B cell (primary cell): ENCODE data around the gene GATA1. TPM values are rescaled to one million over a fixed set of nuclear protein-coding genes. Genes with fewer than 3 reads are reported as not detected.

ENCODE experiments used
- ATAC-seq: fragments of 200-7000 bp; cut with Tn5 transposase; one replicate; pipeline ENCODE4 v1.10.0; 2021; ENCODE audit warnings: low read depth, mild to moderate bottlenecking, moderate number of reproducible peaks, moderate library complexity
- CTCF ChIA-PET: fragments of 350-600 bp; sonication (Branson Sonifier 250); formaldehyde crosslinking; loops from one replicate; lab custom pipeline; 2021; ENCODE audit warnings: antibody characterized with exemption, inconsistent platforms; lab: Charles Lee
- POLR2A ChIA-PET: fragments of 350-600 bp; sonication (Branson Sonifier 250); formaldehyde crosslinking; loops from one replicate; lab custom pipeline; 2021; ENCODE audit warnings: antibody characterized with exemption; lab: Charles Lee
- DNase-seq: peaks from one replicate; pipeline ENCODE4 v3.0.0; 2013
- H2AFZ ChIP-seq: 2 replicates; pipeline ENCODE4 v1.6.1; 2012; ENCODE audit warnings: mild to moderate bottlenecking, low read depth, low read length; ENCODE audit not compliant: insufficient read depth, poor library complexity, severe bottlenecking
- H3K27ac ChIP-seq, 2 donors: 1 replicate in 1 of 2; 2 replicates in 1 of 2; pipeline ENCODE4 v1.5.1; 2012 to 2013; ENCODE audit warnings: low read length in 2 of 2, mild to moderate bottlenecking in 2 of 2, moderate library complexity in 1 of 2
- H3K27me3 ChIP-seq, 4 experiments: fragments of 200-600 bp in 1 of 4; sonication (generic) in 1 of 4; replicated peaks in 1 of 4; 1 replicate in 2 of 4; 2 replicates in 2 of 4; pipeline versions ENCODE4 v1.6.1 to v1.7.0; 2013 to 2016; ENCODE audit warnings: low read length in 3 of 4, mild to moderate bottlenecking in 2 of 4, mixed read lengths in 1 of 4, moderate library complexity in 1 of 4; ENCODE audit not compliant: insufficient read depth in 4 of 4, control insufficient read depth in 3 of 4; ENCODE audit errors: control extremely low read depth in 1 of 4
- H3K36me3 ChIP-seq, 2 experiments: replicated peaks in 1 of 2; 1 replicate in 1 of 2; 2 replicates in 1 of 2; pipeline versions ENCODE4 v1.6.1 to v1.7.1; 2013; ENCODE audit warnings: low read length in 1 of 2; ENCODE audit not compliant: insufficient read depth in 2 of 2, control insufficient read depth in 1 of 2; ENCODE audit errors: control extremely low read depth in 1 of 2, extremely low read depth in 1 of 2
- H3K4me1 ChIP-seq, 2 donors: fragments of 200-600 bp in 1 of 2; sonication (generic) in 1 of 2; 1 replicate in 1 of 2; 2 replicates in 1 of 2; pipeline versions ENCODE4 v1.5.1 to v1.6.1; 2013 to 2017; ENCODE audit warnings: low read length in 2 of 2; ENCODE audit not compliant: control insufficient read depth in 2 of 2, insufficient read depth in 2 of 2
- H3K4me2 ChIP-seq: replicated peaks from 2 replicates; pipeline ENCODE3; 2012; ENCODE audit warnings: mild to moderate bottlenecking, low read depth, low read length; ENCODE audit not compliant: poor library complexity, severe bottlenecking
- H3K4me3 ChIP-seq, 5 experiments: fragments of 200-600 bp in 1 of 5; sonication (generic) in 1 of 5; 1 replicate in 3 of 5; 2 replicates in 2 of 5; pipeline versions ENCODE4 v1.5.1 to v1.7.0; 2011 to 2016; ENCODE audit warnings: low read length in 4 of 5, mild to moderate bottlenecking in 4 of 5, low read depth in 2 of 5, control low read depth in 1 of 5, moderate library complexity in 1 of 5; ENCODE audit not compliant: insufficient read depth in 1 of 5; ENCODE audit errors: control extremely low read depth in 1 of 5, extremely low read depth in 1 of 5
- H3K79me2 ChIP-seq: fragments of 200-600 bp; sonication (generic); one replicate; pipeline ENCODE4 v1.6.0; 2016; ENCODE audit warnings: low read length; ENCODE audit not compliant: control insufficient read depth, insufficient read depth
- H3K9ac ChIP-seq: fragments of 200-600 bp; sonication (generic); 2 replicates; pipeline ENCODE4 v1.6.1; 2017; ENCODE audit warnings: mild to moderate bottlenecking, low read length, moderate library complexity
- H3K9me3 ChIP-seq, 3 donors: one replicate each; pipeline versions ENCODE4 v1.6.1 to v1.7.1; 2013; ENCODE audit warnings: low read length in 2 of 3; ENCODE audit not compliant: control insufficient read depth in 2 of 3, insufficient read depth in 1 of 3; ENCODE audit errors: control extremely low read depth in 1 of 3
- H4K20me1 ChIP-seq: 2 replicates; pipeline ENCODE4 v1.6.0; 2012; ENCODE audit warnings: mild to moderate bottlenecking, low read length; ENCODE audit not compliant: insufficient read depth, control insufficient read depth, poor library complexity, severe bottlenecking
- H3K27ac Mint-ChIP-seq: one replicate; pipeline ENCODE4 v1.8.0; 2021; ENCODE audit warnings: mixed read lengths
- H3K27me3 Mint-ChIP-seq: one replicate; pipeline ENCODE4 v1.8.0; 2021; ENCODE audit warnings: mixed read lengths
- H3K4me1 Mint-ChIP-seq: one replicate; pipeline ENCODE4 v1.8.0; 2021; ENCODE audit warnings: mixed read lengths
- H3K4me3 Mint-ChIP-seq: one replicate; pipeline ENCODE4 v1.8.0; 2021; ENCODE audit warnings: mixed read lengths
- H3K9me3 Mint-ChIP-seq: one replicate; pipeline ENCODE4 v1.8.0; 2022; ENCODE audit warnings: mixed read lengths; ENCODE audit not compliant: insufficient read depth
- EZH2 ChIP-seq: IDR thresholded peaks from 2 replicates; pipeline ENCODE4 v1.6.1; 2012; ENCODE audit warnings: borderline replicate concordance, low read depth, mild to moderate bottlenecking, moderate library complexity, low read length; ENCODE audit not compliant: insufficient read depth, poor library complexity, severe bottlenecking
- WGBS: methylation state at CpG from one replicate; pipeline ENCODE4 v1.1.5; 2013; ENCODE audit warnings: missing lambda C conversion rate; ENCODE audit not compliant: insufficient coverage; 5-methylcytosine and 5-hydroxymethylcytosine counted together
- intact Hi-C: fragments of 100-400 bp; cut with micrococcal nuclease; formaldehyde crosslinking; loops from one replicate; pipeline ENCODE4 v1.10.0; 2022
- polyA plus RNA-seq: library from polyadenylated mRNA; depleted of rRNA; stranded (reverse); fragments of >200 nt; gene quantifications from 2 replicates; pipeline ENCODE4 v1.2.3, GENCODE V29; 2012
- total RNA-seq, 2 donors: library from RNA; stranded (reverse); fragments of 120-200 nt in 1 of 2; gene quantifications; 1 replicate in 1 of 2; 2 replicates in 1 of 2; pipeline versions ENCODE4 v1.2.3 to v1.2.4, GENCODE V29; 2013 to 2022
- TF ChIP-seq, protein P1 (sequence below): fragments of 200-600 bp; IDR thresholded peaks from one replicate; pipeline ENCODE4 v1.8.0; 2022; ENCODE audit warnings: antibody characterized with exemption, mild to moderate bottlenecking

GATA1 gene
- total and polyA plus RNA-seq, 2 donors (not counting 1 experiment from before 2014, with no cell fraction given) = not detected

GRCh38 chrX:48782795-48783194, 3.6 kb upstream of the GATA1 start:
- H3K9ac ChIP-seq = no peak overlapping the region
- H3K27ac Mint-ChIP-seq = no peak overlapping the region
- CTCF ChIA-PET = no interaction called here
- H2AFZ ChIP-seq = no peak overlapping the region
- POLR2A ChIA-PET = no interaction called here
- H3K4me1 ChIP-seq = no peaks in the 10 kb centered on the region
- no peaks in the 10 kb centered on the region for H3K9me3 Mint-ChIP-seq
- no peaks in the 10 kb centered on the region for H3K4me1 Mint-ChIP-seq
- intact Hi-C loops = no loop called here
- no peaks in the 10 kb centered on the region for H3K9me3 ChIP-seq
- no peak overlapping the region for H3K4me3 Mint-ChIP-seq
- H3K27ac ChIP-seq = no peak overlapping the region
- 100% methylated on average over 2 of the region's 13 CpGs for WGBS
- no peak for ATAC-seq
- H3K4me2 ChIP-seq = no peak overlapping the region
- H3K27me3 Mint-ChIP-seq = peaks cover 11% of the 10 kb centered on the region
- no peak overlapping the region for H3K4me3 ChIP-seq
- H3K27me3 ChIP-seq = no peaks in the 10 kb centered on the region
- no peak for TF ChIP-seq EZH2
- TF ChIP-seq, protein P1, sequence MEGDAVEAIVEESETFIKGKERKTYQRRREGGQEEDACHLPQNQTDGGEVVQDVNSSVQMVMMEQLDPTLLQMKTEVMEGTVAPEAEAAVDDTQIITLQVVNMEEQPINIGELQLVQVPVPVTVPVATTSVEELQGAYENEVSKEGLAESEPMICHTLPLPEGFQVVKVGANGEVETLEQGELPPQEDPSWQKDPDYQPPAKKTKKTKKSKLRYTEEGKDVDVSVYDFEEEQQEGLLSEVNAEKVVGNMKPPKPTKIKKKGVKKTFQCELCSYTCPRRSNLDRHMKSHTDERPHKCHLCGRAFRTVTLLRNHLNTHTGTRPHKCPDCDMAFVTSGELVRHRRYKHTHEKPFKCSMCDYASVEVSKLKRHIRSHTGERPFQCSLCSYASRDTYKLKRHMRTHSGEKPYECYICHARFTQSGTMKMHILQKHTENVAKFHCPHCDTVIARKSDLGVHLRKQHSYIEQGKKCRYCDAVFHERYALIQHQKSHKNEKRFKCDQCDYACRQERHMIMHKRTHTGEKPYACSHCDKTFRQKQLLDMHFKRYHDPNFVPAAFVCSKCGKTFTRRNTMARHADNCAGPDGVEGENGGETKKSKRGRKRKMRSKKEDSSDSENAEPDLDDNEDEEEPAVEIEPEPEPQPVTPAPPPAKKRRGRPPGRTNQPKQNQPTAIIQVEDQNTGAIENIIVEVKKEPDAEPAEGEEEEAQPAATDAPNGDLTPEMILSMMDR = no peak
- DNase-seq = no peak
- H4K20me1 ChIP-seq = no peaks in the 10 kb centered on the region
- H3K36me3 ChIP-seq = no peaks in the 10 kb centered on the region
- H3K79me2 ChIP-seq = no peaks in the 10 kb centered on the region

GRCh38 chrX:48784726-48785125, 1.7 kb upstream of the GATA1 start:
- Histone ChIP-seq H3K4me1 (no peaks in the 10 kb centered on the region), H3K27me3 (no peaks in the 10 kb centered on the region), H3K36me3 (no peaks in the 10 kb centered on the region), H4K20me1 (no peaks in the 10 kb centered on the region), H3K79me2 (no peaks in the 10 kb centered on the region), H3K9me3 (no peaks in the 10 kb centered on the region), H2AFZ (no peak overlapping the region), H3K4me3 (no peak overlapping the region), H3K9ac (no peak overlapping the region), H3K4me2 (no peak overlapping the region), H3K27ac (no peak overlapping the region)
- CTCF ChIA-PET = interaction anchor here (1.4 kb wide), 1 partner anchor 9 kb away, joined by 3 read pairs; no protein-coding TSS in a partner anchor
- POLR2A ChIA-PET = no interaction called here
- Mint-ChIP-seq H3K27ac (no peak overlapping the region), H3K4me3 (no peak overlapping the region), H3K9me3 (no peaks in the 10 kb centered on the region), H3K27me3 (peaks cover 12% of the 10 kb centered on the region), H3K4me1 (no peaks in the 10 kb centered on the region)
- no CpG with 5 or more reads among the region's 3 CpGs for WGBS
- TF ChIP-seq, protein P1 = no peak
- TF ChIP-seq EZH2 = no peak
- intact Hi-C loops = no loop called here
- DNase-seq = no peak
- ATAC-seq = no peak
